Activated CD8-positive, alpha-beta T cell treated with anti-CD3 and anti-CD28 coated beads for 36 hours (primary cell): ENCODE measurements around the gene PLCL2. TPM values are rescaled to one million over a fixed set of nuclear protein-coding genes. Genes with fewer than 3 reads are reported as not detected.

Source experiments
- ATAC-seq: fragments of 200-7000 bp; cut with Tn5 transposase; one replicate; pipeline ENCODE4 v1.10.0; 2021; ENCODE audit warnings: mild to moderate bottlenecking, moderate library complexity
- CTCF ChIA-PET: fragments of 350-600 bp; sonication (Branson Sonifier 250); formaldehyde crosslinking; loops from one replicate; lab custom pipeline; 2021; ENCODE audit warnings: antibody characterized with exemption; lab: Charles Lee
- POLR2A ChIA-PET: fragments of 350-600 bp; sonication (Branson Sonifier 250); formaldehyde crosslinking; loops from one replicate; lab custom pipeline; 2021; ENCODE audit warnings: antibody characterized with exemption; lab: Charles Lee
- DNase-seq: peaks from one replicate; pipeline ENCODE4 v3.0.0-alpha.2; 2020
- H3K27ac Mint-ChIP-seq: one replicate; pipeline ENCODE4 v1.8.0; 2021; ENCODE audit warnings: mild to moderate bottlenecking, mixed read lengths
- H3K27me3 Mint-ChIP-seq: one replicate; pipeline ENCODE4 v1.8.0; 2021; ENCODE audit warnings: mixed read lengths
- H3K36me3 Mint-ChIP-seq: one replicate; pipeline ENCODE4 v1.8.0; 2021; ENCODE audit warnings: low read depth, mixed read lengths
- H3K4me1 Mint-ChIP-seq: one replicate; pipeline ENCODE4 v1.8.0; 2021; ENCODE audit warnings: low read depth, mixed read lengths
- H3K4me3 Mint-ChIP-seq: one replicate; pipeline ENCODE4 v1.8.0; 2021; ENCODE audit warnings: mild to moderate bottlenecking, moderate library complexity, mixed read lengths
- H3K9me3 Mint-ChIP-seq: one replicate; pipeline ENCODE4 v1.8.0; 2021; ENCODE audit warnings: mixed read lengths
- intact Hi-C: fragments of 100-400 bp; cut with micrococcal nuclease; formaldehyde crosslinking; loops from one replicate; pipeline ENCODE4 v1.10.0; 2022
- total RNA-seq, 2 experiments: library from RNA; stranded (reverse); gene quantifications; one replicate each; pipeline ENCODE4 v1.2.3, GENCODE V29; 2021
- TF ChIP-seq, protein P1 (sequence below): fragments of 200-600 bp; IDR thresholded peaks from one replicate; pipeline ENCODE4 v1.8.0; 2022; ENCODE audit warnings: antibody characterized with exemption, mild to moderate bottlenecking

The PLCL2 gene
- total RNA-seq, 2 experiments from 2014 or later = 19.4 to 19.7 TPM

DNA sequence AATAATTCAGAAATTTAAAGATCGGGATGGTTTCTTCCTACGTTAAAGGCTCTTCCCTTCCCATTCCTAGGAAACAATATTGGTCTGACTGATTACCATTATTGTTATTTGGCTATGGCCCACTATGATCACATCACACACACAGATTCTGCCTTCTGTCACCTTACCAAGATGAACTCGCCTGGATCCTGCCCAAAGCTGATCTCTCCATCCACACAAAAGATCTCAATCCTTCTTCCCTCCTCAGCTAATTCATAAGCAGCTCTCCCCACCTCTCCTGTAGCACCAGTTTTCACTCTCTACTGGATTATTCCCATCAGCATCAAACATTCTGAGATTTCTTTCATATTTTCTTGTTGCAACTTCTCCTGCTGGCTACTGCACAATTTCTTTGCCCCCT lies 25.0 kb downstream of the PLCL2 start:
- Mint-ChIP-seq H3K27ac (no peak overlapping the region), H3K4me3 (no peak overlapping the region), H3K9me3 (peaks cover 1% of the 10 kb centered on the region), H3K36me3 (peaks cover 6% of the 10 kb centered on the region), H3K4me1 (peaks cover 68% of the 10 kb centered on the region), H3K27me3 (no peaks in the 10 kb centered on the region)
- CTCF ChIA-PET = interaction anchor here (1.0 to 1.9 kb wide), 3 partner anchors 8 to 165 kb away, joined by 3 to 5 read pairs (median 3); no protein-coding TSS in a partner anchor
- intact Hi-C loops = loop anchor here (5.0 kb wide), 1 partner anchor 112 kb away; no protein-coding TSS in a partner anchor
- ATAC-seq (no peak), DNase-seq (no peak)
- TF ChIP-seq, protein P1, sequence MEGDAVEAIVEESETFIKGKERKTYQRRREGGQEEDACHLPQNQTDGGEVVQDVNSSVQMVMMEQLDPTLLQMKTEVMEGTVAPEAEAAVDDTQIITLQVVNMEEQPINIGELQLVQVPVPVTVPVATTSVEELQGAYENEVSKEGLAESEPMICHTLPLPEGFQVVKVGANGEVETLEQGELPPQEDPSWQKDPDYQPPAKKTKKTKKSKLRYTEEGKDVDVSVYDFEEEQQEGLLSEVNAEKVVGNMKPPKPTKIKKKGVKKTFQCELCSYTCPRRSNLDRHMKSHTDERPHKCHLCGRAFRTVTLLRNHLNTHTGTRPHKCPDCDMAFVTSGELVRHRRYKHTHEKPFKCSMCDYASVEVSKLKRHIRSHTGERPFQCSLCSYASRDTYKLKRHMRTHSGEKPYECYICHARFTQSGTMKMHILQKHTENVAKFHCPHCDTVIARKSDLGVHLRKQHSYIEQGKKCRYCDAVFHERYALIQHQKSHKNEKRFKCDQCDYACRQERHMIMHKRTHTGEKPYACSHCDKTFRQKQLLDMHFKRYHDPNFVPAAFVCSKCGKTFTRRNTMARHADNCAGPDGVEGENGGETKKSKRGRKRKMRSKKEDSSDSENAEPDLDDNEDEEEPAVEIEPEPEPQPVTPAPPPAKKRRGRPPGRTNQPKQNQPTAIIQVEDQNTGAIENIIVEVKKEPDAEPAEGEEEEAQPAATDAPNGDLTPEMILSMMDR = no peak
- POLR2A ChIA-PET = interaction anchor here (3.1 kb wide), 1 partner anchor 21 kb away, joined by 8 read pairs; no protein-coding TSS in a partner anchor

DNA sequence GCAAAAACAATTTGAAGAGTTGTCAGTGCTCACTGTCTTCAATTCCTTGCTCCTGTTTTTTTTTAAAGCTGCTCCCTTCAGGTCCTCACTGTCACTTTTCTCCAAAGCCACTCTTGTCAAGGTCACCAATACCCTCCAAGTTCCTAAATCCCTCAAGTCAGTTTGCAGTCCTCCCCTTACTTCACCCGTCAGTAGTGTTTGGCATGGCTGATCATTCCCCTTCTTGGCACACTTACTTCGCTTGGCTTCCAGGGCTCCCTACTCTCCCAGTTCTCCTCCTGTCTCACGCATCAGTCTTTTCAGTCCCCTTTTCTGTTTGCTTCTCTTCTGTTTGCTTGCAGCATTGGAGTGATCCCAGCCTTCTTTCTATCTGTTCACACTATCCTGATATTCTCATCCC lies 25.5 kb downstream of the PLCL2 start:
- TF ChIP-seq, protein P1 = no peak
- no peak for DNase-seq
- intact Hi-C loops = no loop called here
- no peaks in the 10 kb centered on the region for H3K9me3 Mint-ChIP-seq
- H3K36me3 Mint-ChIP-seq = peaks cover 5% of the 10 kb centered on the region
- H3K4me1 Mint-ChIP-seq = peaks cover 66% of the 10 kb centered on the region
- H3K27ac Mint-ChIP-seq = no peak overlapping the region
- ChIA-PET POLR2A (interaction anchor here (3.1 kb wide), 1 partner anchor 22 kb away, joined by 8 read pairs; no protein-coding TSS in a partner anchor), CTCF (interaction anchor here (1.9 kb wide), 1 partner anchor 26 kb away, joined by 5 read pairs; no protein-coding TSS in a partner anchor)
- no peaks in the 10 kb centered on the region for H3K27me3 Mint-ChIP-seq
- H3K4me3 Mint-ChIP-seq = no peak overlapping the region
- ATAC-seq = no peak

DNA sequence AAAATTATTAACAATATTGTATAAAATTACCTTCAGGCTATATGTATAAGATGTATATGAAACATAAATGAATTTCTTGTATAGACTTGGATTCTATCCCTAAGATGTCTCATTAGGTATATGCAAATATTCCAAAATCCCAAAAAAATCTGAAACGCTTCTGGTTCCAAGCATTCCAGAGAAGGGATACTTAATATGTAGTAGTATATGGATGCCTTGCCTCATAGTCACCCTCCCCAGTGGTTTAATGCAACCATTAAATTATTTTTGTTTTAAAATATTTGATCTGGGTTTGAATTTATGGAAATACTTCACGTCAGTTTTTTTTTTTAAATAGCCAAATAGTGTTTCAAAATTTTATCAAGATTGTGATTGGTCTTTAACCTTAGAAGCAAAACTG lies 27.2 kb downstream of the PLCL2 start:
- no peak overlapping the region for H3K4me3 Mint-ChIP-seq
- intact Hi-C loops = no loop called here
- ATAC-seq (no peak), DNase-seq (no peak)
- ChIA-PET CTCF (no interaction called here), POLR2A (no interaction called here)
- H3K9me3 Mint-ChIP-seq = no peaks in the 10 kb centered on the region
- H3K27me3 Mint-ChIP-seq = no peaks in the 10 kb centered on the region
- peaks cover 72% of the 10 kb centered on the region for H3K4me1 Mint-ChIP-seq
- TF ChIP-seq, protein P1 = no peak
- H3K36me3 Mint-ChIP-seq = peaks cover 5% of the 10 kb centered on the region
- H3K27ac Mint-ChIP-seq = no peak overlapping the region

DNA sequence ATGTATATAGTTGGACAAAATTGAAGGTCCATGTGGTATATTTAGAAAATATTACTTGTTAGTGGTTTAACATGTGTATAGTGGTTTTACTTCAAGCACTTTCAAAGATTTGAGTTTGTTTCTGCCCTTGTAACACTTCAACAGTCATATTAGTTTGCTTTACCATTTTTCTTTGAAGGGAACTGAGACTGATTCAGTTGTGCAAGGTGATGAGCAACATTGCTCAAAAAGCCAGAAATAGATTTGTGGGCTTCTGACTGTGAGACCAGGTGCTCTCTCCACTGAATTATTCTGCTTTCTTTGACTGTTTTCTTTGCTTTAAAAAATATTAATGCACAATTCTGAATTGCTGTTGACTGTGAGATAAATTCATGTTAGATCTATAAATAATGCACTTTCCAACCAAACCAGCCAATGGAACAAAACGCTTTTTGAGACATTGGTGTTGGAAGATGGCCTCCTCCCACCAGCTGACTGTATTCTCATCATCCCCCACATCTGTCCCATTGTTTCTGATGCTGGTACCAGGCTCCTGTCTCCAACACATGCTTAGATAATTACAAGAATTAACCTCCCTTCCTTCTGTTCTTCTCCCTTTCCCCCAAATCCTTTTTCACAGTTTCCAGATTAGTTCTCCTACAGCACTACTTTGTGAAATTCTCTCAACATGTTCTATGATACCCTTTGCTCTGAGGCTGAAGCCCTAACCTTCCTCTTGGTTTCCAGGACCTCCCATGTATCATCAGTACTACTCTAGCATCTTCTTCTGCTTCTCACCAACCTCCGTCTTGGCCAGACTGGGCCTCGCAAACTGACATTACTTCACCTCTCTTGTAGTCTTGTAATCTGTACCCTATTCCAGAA lies 27.9 kb downstream of the PLCL2 start:
- peak overlapping the region; percentile 76 for H3K27ac Mint-ChIP-seq
- ChIA-PET CTCF (no interaction called here), POLR2A (no interaction called here)
- ATAC-seq (peak; percentile 57), DNase-seq (no peak)
- H3K4me3 Mint-ChIP-seq = no peak overlapping the region
- H3K36me3 Mint-ChIP-seq = peaks cover 5% of the 10 kb centered on the region
- peaks cover 73% of the 10 kb centered on the region for H3K4me1 Mint-ChIP-seq
- no peaks in the 10 kb centered on the region for H3K27me3 Mint-ChIP-seq
- intact Hi-C loops = no loop called here
- no peaks in the 10 kb centered on the region for H3K9me3 Mint-ChIP-seq
- TF ChIP-seq, protein P1 = no peak

DNA sequence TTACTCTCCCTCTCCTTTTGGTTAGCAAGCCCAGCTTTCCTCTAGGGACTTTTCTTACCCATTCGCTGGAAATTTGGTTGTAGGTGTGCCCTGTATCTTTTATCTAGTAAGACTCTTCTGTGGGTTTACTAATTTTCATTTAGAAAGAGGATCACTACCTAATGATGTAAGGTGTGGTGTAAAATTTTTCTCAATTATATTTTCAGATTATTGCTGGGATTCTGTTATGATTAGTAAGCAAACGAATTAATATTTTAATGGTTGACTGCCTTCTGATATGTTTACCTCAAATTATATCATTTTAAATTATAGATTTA lies 28.5 kb downstream of the PLCL2 start:
- Mint-ChIP-seq H3K36me3 (peaks cover 5% of the 10 kb centered on the region), H3K9me3 (no peaks in the 10 kb centered on the region), H3K27ac (peak overlapping the region; percentile 76), H3K4me1 (peaks cover 75% of the 10 kb centered on the region), H3K4me3 (no peak overlapping the region), H3K27me3 (no peaks in the 10 kb centered on the region)
- TF ChIP-seq, protein P1 = no peak
- POLR2A ChIA-PET = no interaction called here
- no peak for DNase-seq
- intact Hi-C loops = no loop called here
- ATAC-seq = no peak
- CTCF ChIA-PET = no interaction called here
